Measurements from ENCODE around the gene PPP2R2B. TPM values are rescaled to one million over a fixed set of nuclear protein-coding genes. Genes with fewer than 3 reads are reported as not detected.

The PPP2R2B gene
- total RNA-seq, 1 experiment from 2014 or later: not detected

DNA sequence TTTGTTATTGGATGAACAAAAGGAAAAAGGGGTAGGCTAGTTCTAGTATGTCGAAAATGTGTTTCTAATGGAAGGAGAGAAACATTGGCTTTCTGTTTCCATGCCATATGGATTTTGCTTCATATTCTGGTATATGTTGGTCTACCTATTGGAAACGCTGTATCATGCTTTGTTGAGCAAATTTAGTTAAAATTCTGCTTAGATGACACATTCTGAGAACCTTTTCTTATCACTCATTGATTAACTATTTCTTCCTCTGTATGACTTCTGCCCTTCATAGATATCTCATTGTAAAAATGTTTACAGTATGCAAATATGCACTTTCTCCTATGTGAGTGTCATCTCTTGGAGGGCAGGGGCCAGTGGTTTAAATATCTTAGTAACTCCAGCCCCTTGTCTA is 293.8 kb downstream of the PPP2R2B start:
- no peaks in the 10 kb centered on the region for H3K9me2 ChIP-seq (replicated peaks; ENCODE audit: low read length)
- H3K9ac ChIP-seq (ENCODE audit: low read length): no peak overlapping the region
- H3K27me3 ChIP-seq (ENCODE audit: low read length): peaks cover 66% of the 10 kb centered on the region
- no peak overlapping the region for H3K4me3 ChIP-seq (ENCODE audit: low read length)
- ATAC-seq (no peak), DNase-seq (no peak)
- H2AFZ ChIP-seq (ENCODE audit: low read length): no peak overlapping the region
- POLR2A ChIA-PET (ENCODE audit: unreplicated experiment): no interaction called here
- TF ChIP-seq CTCF (conservative IDR thresholded peaks at IDR 0.05; ENCODE audit: low read depth, low read length): no peak
- TF ChIP-seq EZH2 (IDR thresholded peaks at IDR 0.05; ENCODE audit: low read length, unreplicated experiment): no peak
- TF ChIP-seq EZH2phosphoT487 (IDR thresholded peaks at IDR 0.05; ENCODE audit: borderline replicate concordance, low read length): no peak
- intact Hi-C loops (cut with micrococcal nuclease): no loop called here
- no peaks in the 10 kb centered on the region for H3F3A ChIP-seq (ENCODE audit: low read length, unreplicated experiment)
- CTCF ChIA-PET: no interaction called here
- no peak overlapping the region for H3K27ac ChIP-seq (ENCODE audit: low read length)
- H4K20me1 ChIP-seq (ENCODE audit: low read length): no peaks in the 10 kb centered on the region
- H3K79me2 ChIP-seq (ENCODE audit: low read length): no peaks in the 10 kb centered on the region
- H3K4me2 ChIP-seq (ENCODE audit: low read length): no peak overlapping the region
- 0 out of 2 replicates have a peak, but pooled peaks cover 10% of the 10 kb centered on the region for H3K4me1 ChIP-seq (ENCODE audit: insufficient read depth, low read length)
- no peaks in the 10 kb centered on the region for H3K9me3 ChIP-seq (ENCODE audit: low read length)
- H3K36me3 ChIP-seq (ENCODE audit: low read depth, low read length): no peaks in the 10 kb centered on the region
- no TSS peak for BruUV-seq (replicated peaks)

GRCh38 chr5:146582051-146582596 is 296.4 kb downstream of the PPP2R2B start:
- Histone ChIP-seq H3K27me3 (ENCODE audit: low read length) (peaks cover 79% of the 10 kb centered on the region), H3K9me3 (ENCODE audit: low read length) (no peaks in the 10 kb centered on the region), H3F3A (ENCODE audit: low read length, unreplicated experiment) (no peaks in the 10 kb centered on the region), H3K9ac (ENCODE audit: low read length) (no peak overlapping the region), H3K9me2 (replicated peaks; ENCODE audit: low read length) (no peaks in the 10 kb centered on the region), H3K4me2 (ENCODE audit: low read length) (no peak overlapping the region), H3K36me3 (ENCODE audit: low read depth, low read length) (no peaks in the 10 kb centered on the region), H4K20me1 (ENCODE audit: low read length) (no peaks in the 10 kb centered on the region), H3K79me2 (ENCODE audit: low read length) (no peaks in the 10 kb centered on the region), H2AFZ (ENCODE audit: low read length) (no peak overlapping the region), H3K27ac (ENCODE audit: low read length) (no peak overlapping the region), H3K4me1 (ENCODE audit: insufficient read depth, low read length) (no peaks in the 10 kb centered on the region), H3K4me3 (ENCODE audit: low read length) (no peak overlapping the region)
- DNase-seq (no peak), ATAC-seq (no peak)
- intact Hi-C loops (cut with micrococcal nuclease): no loop called here
- BruUV-seq (replicated peaks): no TSS peak
- TF ChIP-seq CTCF (conservative IDR thresholded peaks at IDR 0.05; ENCODE audit: low read depth, low read length) (no peak), EZH2phosphoT487 (IDR thresholded peaks at IDR 0.05; ENCODE audit: borderline replicate concordance, low read length) (no peak), EZH2 (IDR thresholded peaks at IDR 0.05; ENCODE audit: low read length, unreplicated experiment) (no peak)
- ChIA-PET POLR2A (ENCODE audit: unreplicated experiment) (no interaction called here), CTCF (no interaction called here)

DNA sequence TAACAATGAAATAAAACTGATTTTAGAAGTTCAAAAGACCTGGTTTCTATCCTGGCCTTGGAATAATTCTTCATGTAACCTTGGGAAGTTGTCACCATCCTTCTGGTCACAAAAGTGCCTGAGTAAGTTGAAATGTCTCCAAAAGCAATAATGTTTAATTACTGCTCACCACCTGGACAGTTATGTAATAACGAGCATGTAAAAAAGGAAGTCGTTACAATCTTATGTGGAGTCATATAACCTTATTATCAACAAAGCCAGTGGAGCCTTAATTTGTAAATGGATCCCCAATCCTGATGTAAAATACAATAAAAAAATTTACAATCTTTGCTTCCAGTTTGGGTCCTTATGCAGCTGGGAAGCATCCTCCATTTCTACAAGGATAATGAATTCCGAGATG is 298.3 kb downstream of the PPP2R2B start:
- no peak for ATAC-seq
- intact Hi-C loops (cut with micrococcal nuclease): no loop called here
- Histone ChIP-seq H3F3A (ENCODE audit: low read length, unreplicated experiment) (no peaks in the 10 kb centered on the region), H4K20me1 (ENCODE audit: low read length) (no peaks in the 10 kb centered on the region), H3K27me3 (ENCODE audit: low read length) (peaks cover 69% of the 10 kb centered on the region), H3K36me3 (ENCODE audit: low read depth, low read length) (no peaks in the 10 kb centered on the region), H3K27ac (ENCODE audit: low read length) (no peak overlapping the region), H3K9me2 (replicated peaks; ENCODE audit: low read length) (no peaks in the 10 kb centered on the region), H3K4me1 (ENCODE audit: insufficient read depth, low read length) (no peaks in the 10 kb centered on the region), H3K9me3 (ENCODE audit: low read length) (no peaks in the 10 kb centered on the region), H3K4me3 (ENCODE audit: low read length) (no peak overlapping the region), H3K4me2 (ENCODE audit: low read length) (no peak overlapping the region), H3K9ac (ENCODE audit: low read length) (no peak overlapping the region), H2AFZ (ENCODE audit: low read length) (no peak overlapping the region), H3K79me2 (ENCODE audit: low read length) (no peaks in the 10 kb centered on the region)
- ChIA-PET CTCF (no interaction called here), POLR2A (ENCODE audit: unreplicated experiment) (no interaction called here)
- DNase-seq: no peak
- TF ChIP-seq CTCF (conservative IDR thresholded peaks at IDR 0.05; ENCODE audit: low read depth, low read length) (no peak), EZH2phosphoT487 (IDR thresholded peaks at IDR 0.05; ENCODE audit: borderline replicate concordance, low read length) (no peak), EZH2 (IDR thresholded peaks at IDR 0.05; ENCODE audit: low read length, unreplicated experiment) (no peak)
- no TSS peak for BruUV-seq (replicated peaks)

Data from PC-3 (cell line).